Measurements from ENCODE around the gene ZSCAN21.

The ZSCAN21 gene

DNA sequence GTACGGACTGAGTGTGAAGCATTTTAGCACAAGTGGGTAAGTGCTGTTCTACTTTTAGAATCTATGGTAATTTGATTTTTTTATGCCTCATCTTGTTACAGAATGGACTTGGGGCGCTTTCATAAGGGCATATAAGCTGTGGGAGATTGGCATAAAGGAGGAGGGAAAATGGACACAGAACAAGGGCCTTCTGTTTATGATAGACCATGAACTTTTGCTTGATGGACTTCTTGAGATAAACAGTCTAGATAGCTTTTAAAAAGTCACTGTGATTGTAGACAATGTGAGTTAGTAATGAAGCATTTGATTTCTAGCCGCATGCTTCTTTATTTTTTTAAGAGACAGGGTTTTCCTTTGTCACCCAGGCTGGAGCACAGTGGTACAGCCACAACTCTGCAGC lies 2.0 kb downstream of the ZSCAN21 start:
- DNase-seq, result no peak
- no peaks in the 10 kb centered on the region for H3K9me3 Mint-ChIP-seq

GRCh38 chr7:100053215-100053614 lies 3.6 kb downstream of the ZSCAN21 start:
- peaks cover 2% of the 10 kb centered on the region for H3K36me3 Mint-ChIP-seq (ENCODE audit: low read depth)
- H3K27me3 Mint-ChIP-seq, result no peaks in the 10 kb centered on the region
- peaks cover 22% of the 10 kb centered on the region for H3K4me1 Mint-ChIP-seq
- H3K9me3 Mint-ChIP-seq, result no peaks in the 10 kb centered on the region
- no peak for DNase-seq
- ATAC-seq, result peak; percentile 6
- H3K27ac Mint-ChIP-seq, result no peak overlapping the region
- no peak overlapping the region for H3K4me3 Mint-ChIP-seq

More for the DNA sequence above, 2.0 kb downstream of the ZSCAN21 start:
- H3K27me3 Mint-ChIP-seq, result no peaks in the 10 kb centered on the region
- H3K4me3 Mint-ChIP-seq, result no peak overlapping the region
- no peak for ATAC-seq
- H3K27ac Mint-ChIP-seq, result peak overlapping the region; percentile 22
- no peaks in the 10 kb centered on the region for H3K36me3 Mint-ChIP-seq (ENCODE audit: low read depth)
- peaks cover 22% of the 10 kb centered on the region for H3K4me1 Mint-ChIP-seq

DNA sequence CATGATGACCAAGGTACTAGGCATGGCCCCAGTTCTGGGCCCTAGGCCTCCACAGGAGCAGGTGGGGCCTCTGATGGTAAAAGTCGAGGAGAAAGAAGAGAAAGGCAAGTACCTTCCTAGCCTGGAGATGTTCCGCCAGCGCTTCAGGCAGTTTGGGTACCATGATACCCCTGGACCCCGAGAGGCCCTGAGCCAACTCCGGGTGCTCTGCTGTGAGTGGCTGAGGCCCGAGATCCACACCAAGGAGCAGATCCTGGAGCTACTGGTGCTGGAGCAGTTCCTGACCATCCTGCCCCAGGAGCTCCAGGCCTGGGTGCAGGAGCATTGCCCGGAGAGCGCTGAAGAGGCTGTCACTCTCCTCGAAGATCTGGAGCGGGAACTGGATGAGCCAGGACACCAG lies 7.4 kb downstream of the ZSCAN21 start:
- no peak for DNase-seq
- no peaks in the 10 kb centered on the region for H3K4me1 Mint-ChIP-seq
- ATAC-seq, result no peak
- no peaks in the 10 kb centered on the region for H3K9me3 Mint-ChIP-seq
- no peak overlapping the region for H3K4me3 Mint-ChIP-seq
- no peaks in the 10 kb centered on the region for H3K27me3 Mint-ChIP-seq
- no peak overlapping the region for H3K27ac Mint-ChIP-seq
- H3K36me3 Mint-ChIP-seq (ENCODE audit: low read depth), result peaks cover 12% of the 10 kb centered on the region

DNA sequence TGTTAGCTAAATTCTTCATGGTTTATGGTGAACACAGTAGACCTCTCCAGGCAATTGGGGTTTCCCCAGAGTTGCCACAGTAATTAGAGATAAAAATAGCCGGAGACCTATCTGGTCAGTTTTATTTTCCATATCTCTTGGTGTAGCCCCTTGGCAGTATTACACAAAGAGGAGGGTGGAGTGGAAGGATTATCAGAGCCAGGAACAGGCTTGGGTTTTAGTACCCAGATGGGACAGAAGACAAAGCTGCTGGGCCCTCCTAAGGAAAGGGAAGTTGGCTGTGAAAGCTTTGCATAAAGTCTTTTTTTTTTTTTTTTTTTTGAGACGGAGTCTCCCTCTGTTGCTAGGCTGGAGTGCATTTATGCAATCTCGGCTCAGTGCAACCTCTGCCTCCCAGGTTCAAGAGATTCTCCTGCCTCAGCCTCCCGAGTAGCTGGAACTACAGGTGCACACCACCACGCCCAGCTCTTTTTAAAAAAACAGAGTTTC lies 9.7 kb downstream of the ZSCAN21 start:
- Mint-ChIP-seq H3K27ac (no peak overlapping the region), H3K27me3 (no peaks in the 10 kb centered on the region), H3K4me1 (no peaks in the 10 kb centered on the region), H3K9me3 (no peaks in the 10 kb centered on the region), H3K36me3 (ENCODE audit: low read depth) (peaks cover 16% of the 10 kb centered on the region), H3K4me3 (no peak overlapping the region)
- ATAC-seq, result no peak
- DNase-seq, result no peak

GRCh38 chr7:100061518-100062193 lies 12.1 kb downstream of the ZSCAN21 start:
- H3K27ac Mint-ChIP-seq, result no peak overlapping the region
- H3K4me1 Mint-ChIP-seq, result no peaks in the 10 kb centered on the region
- no peak for ATAC-seq
- H3K36me3 Mint-ChIP-seq (ENCODE audit: low read depth), result peaks cover 25% of the 10 kb centered on the region
- no peaks in the 10 kb centered on the region for H3K9me3 Mint-ChIP-seq
- no peaks in the 10 kb centered on the region for H3K27me3 Mint-ChIP-seq
- no peak for DNase-seq
- no peak overlapping the region for H3K4me3 Mint-ChIP-seq

DNA sequence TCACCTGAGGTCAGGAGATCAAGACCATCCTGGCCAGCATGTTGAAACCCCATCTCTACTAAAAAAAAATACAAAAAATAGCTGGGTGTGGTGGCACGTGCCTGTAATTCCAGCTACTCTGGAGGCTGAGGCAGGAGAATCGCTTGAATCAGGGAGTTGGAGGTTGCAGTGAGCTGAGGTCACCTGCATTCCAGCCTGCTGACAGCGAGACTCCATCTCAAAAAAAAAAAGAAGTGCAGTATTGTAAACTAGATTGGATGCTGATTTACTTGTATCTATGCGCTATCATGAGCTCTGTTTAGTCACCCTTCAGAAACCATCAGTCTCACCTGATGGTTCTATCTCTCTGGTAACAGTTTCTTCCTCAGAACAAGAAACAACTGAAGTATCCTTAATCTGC lies 13.8 kb downstream of the ZSCAN21 start:
- Mint-ChIP-seq H3K27me3 (no peaks in the 10 kb centered on the region), H3K4me3 (no peak overlapping the region), H3K27ac (no peak overlapping the region), H3K4me1 (no peaks in the 10 kb centered on the region), H3K36me3 (ENCODE audit: low read depth) (peaks cover 32% of the 10 kb centered on the region), H3K9me3 (no peaks in the 10 kb centered on the region)
- no peak for DNase-seq
- ATAC-seq, result no peak

DNA sequence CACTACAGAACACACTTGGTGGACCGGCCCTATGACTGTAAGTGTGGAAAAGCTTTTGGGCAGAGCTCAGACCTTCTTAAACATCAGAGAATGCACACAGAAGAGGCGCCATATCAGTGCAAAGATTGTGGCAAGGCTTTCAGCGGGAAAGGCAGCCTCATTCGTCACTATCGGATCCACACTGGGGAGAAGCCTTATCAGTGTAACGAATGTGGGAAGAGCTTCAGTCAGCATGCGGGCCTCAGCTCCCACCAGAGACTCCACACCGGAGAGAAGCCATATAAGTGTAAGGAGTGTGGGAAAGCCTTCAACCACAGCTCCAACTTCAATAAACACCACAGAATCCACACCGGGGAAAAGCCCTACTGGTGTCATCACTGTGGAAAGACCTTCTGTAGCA lies 14.6 kb downstream of the ZSCAN21 start:
- Mint-ChIP-seq H3K4me3 (no peak overlapping the region), H3K36me3 (ENCODE audit: low read depth) (peaks cover 33% of the 10 kb centered on the region), H3K9me3 (no peaks in the 10 kb centered on the region), H3K27me3 (no peaks in the 10 kb centered on the region), H3K27ac (no peak overlapping the region), H3K4me1 (no peaks in the 10 kb centered on the region)
- ATAC-seq (no peak), DNase-seq (no peak)

DNA sequence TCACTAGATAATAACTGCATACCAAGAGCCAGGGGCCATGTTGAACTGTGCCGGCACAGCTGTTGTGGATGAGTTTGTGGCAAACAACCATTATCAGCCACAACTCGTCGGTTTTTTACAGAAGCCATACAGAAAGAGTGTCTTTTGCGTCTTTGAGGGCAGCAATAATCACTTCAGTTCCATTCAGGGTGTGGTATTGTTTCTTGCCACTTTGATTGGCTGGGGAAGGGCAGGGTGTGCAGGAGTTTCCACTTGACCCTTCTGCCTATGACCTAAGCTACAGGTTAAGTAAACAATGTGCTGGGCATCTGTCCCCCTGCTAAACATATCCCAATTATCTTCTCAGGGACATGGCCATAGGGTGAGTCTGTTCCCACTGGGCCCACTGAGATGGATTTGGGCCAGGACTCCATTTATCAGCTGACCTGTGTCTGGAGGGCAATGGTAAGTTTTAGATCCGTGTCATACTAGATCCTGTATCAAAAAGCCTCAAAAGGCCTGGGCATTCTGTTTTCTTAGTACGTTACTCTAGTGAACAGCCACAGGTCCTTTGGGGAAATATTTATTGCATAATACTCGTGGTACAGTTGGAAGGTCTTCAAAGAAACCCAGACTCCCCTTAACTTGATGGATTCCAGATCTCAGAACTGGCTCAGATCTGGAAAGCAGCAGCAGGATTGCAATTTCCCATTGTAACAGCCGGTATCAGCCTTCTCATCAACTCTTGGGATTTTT lies 16.0 kb downstream of the ZSCAN21 start:
- H3K4me3 Mint-ChIP-seq, result no peak overlapping the region
- DNase-seq (no peak), ATAC-seq (no peak)
- H3K36me3 Mint-ChIP-seq (ENCODE audit: low read depth), result peaks cover 41% of the 10 kb centered on the region
- H3K4me1 Mint-ChIP-seq, result no peaks in the 10 kb centered on the region
- no peaks in the 10 kb centered on the region for H3K9me3 Mint-ChIP-seq
- no peaks in the 10 kb centered on the region for H3K27me3 Mint-ChIP-seq
- H3K27ac Mint-ChIP-seq, result no peak overlapping the region

- no peak overlapping the region for H3K27ac Mint-ChIP-seq
- no peaks in the 10 kb centered on the region for H3K4me1 Mint-ChIP-seq
- ATAC-seq, result no peak
- H3K4me3 Mint-ChIP-seq, result no peak overlapping the region
- H3K36me3 Mint-ChIP-seq (ENCODE audit: low read depth), result peaks cover 52% of the 10 kb centered on the region
- no peak for DNase-seq
- peaks cover 12% of the 10 kb centered on the region for H3K9me3 Mint-ChIP-seq
- no peaks in the 10 kb centered on the region for H3K27me3 Mint-ChIP-seq
These were observed 17.4 kb downstream of the ZSCAN21 start for GRCh38 chr7:100066953-100067352.

DNA sequence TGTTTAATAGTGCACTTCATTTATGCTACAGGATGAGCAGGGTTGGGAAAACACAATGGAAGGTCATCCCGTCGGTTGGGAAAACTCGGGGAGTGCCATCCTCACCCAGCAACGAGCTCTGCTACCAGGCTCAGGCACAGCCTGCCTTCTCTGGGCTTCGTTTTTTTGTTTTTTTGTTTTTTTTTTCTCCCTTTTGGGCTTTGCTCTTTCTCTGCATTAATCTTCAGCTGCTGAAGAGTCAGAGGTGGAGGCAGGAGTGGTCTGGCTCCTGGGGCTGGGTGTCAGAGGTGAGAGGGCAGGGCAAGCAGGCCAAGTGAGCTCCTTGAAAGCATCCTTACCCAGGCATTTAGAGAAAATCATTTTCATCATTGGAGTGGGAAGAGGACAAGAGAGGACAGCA lies 20.4 kb downstream of the ZSCAN21 start:
- Mint-ChIP-seq H3K4me1 (no peaks in the 10 kb centered on the region), H3K9me3 (peaks cover 23% of the 10 kb centered on the region), H3K36me3 (ENCODE audit: low read depth) (peaks cover 71% of the 10 kb centered on the region), H3K27me3 (no peaks in the 10 kb centered on the region), H3K27ac (no peak overlapping the region), H3K4me3 (no peak overlapping the region)
- DNase-seq, result no peak
- no peak for ATAC-seq

- no peak overlapping the region for H3K4me3 Mint-ChIP-seq
- H3K9me3 Mint-ChIP-seq, result peaks cover 23% of the 10 kb centered on the region
- H3K27me3 Mint-ChIP-seq, result no peaks in the 10 kb centered on the region
- H3K4me1 Mint-ChIP-seq, result no peaks in the 10 kb centered on the region
- peaks cover 81% of the 10 kb centered on the region for H3K36me3 Mint-ChIP-seq (ENCODE audit: low read depth)
- ATAC-seq, result no peak
- no peak for DNase-seq
- H3K27ac Mint-ChIP-seq, result no peak overlapping the region
These were observed 21.6 kb downstream of the ZSCAN21 start for GRCh38 chr7:100071018-100071723.

DNA sequence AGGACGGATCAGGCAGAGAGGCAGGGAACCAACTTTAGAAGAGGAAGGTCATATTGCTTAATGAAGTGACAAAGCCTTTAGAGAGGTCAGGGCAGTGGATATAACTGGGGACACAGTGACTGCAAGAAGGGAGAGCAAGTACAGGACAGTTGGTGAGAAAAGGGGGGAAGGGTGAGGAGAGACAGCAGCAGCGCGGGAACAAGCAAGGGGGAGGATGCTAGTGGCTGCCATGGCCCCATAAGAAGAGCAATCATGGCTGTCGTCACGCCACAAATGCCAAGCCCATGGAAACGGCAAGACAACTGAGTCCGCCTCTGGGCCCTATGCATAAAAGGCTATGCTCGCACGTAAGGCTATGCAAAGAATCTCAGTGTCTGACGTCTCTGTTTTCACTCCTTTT lies 22.9 kb downstream of the ZSCAN21 start:
- Mint-ChIP-seq H3K4me1 (no peaks in the 10 kb centered on the region), H3K4me3 (no peak overlapping the region), H3K36me3 (ENCODE audit: low read depth) (peaks cover 85% of the 10 kb centered on the region), H3K27ac (no peak overlapping the region), H3K27me3 (no peaks in the 10 kb centered on the region), H3K9me3 (peaks cover 23% of the 10 kb centered on the region)
- ATAC-seq (no peak), DNase-seq (no peak)

- no peak for DNase-seq
- H3K4me1 Mint-ChIP-seq, result peaks cover 7% of the 10 kb centered on the region
- H3K9me3 Mint-ChIP-seq, result peaks cover 23% of the 10 kb centered on the region
- peaks cover 78% of the 10 kb centered on the region for H3K36me3 Mint-ChIP-seq (ENCODE audit: low read depth)
- no peak for ATAC-seq
- H3K27ac Mint-ChIP-seq, result no peak overlapping the region
- no peak overlapping the region for H3K4me3 Mint-ChIP-seq
- no peaks in the 10 kb centered on the region for H3K27me3 Mint-ChIP-seq
These were observed 25.3 kb downstream of the ZSCAN21 start for GRCh38 chr7:100074841-100075240.

- Mint-ChIP-seq H3K9me3 (peaks cover 23% of the 10 kb centered on the region), H3K4me3 (no peak overlapping the region), H3K36me3 (ENCODE audit: low read depth) (peaks cover 72% of the 10 kb centered on the region), H3K27ac (no peak overlapping the region), H3K4me1 (peaks cover 13% of the 10 kb centered on the region), H3K27me3 (no peaks in the 10 kb centered on the region)
- no peak for ATAC-seq
- DNase-seq, result no peak
These were observed 25.8 kb downstream of the ZSCAN21 start for GRCh38 chr7:100075418-100075817.

- H3K27me3 Mint-ChIP-seq, result no peaks in the 10 kb centered on the region
These were observed 27.6 kb downstream of the ZSCAN21 start for GRCh38 chr7:100077205-100077604.

More at GRCh38 chr7:100077205-100077604, 27.6 kb downstream of the ZSCAN21 start:
- no peak overlapping the region for H3K4me3 Mint-ChIP-seq
- no peak overlapping the region for H3K27ac Mint-ChIP-seq
- DNase-seq (no peak), ATAC-seq (no peak)
- H3K36me3 Mint-ChIP-seq (ENCODE audit: low read depth), result peaks cover 59% of the 10 kb centered on the region
- H3K9me3 Mint-ChIP-seq, result peaks cover 8% of the 10 kb centered on the region
- H3K4me1 Mint-ChIP-seq, result peaks cover 24% of the 10 kb centered on the region

Measured in activated naive CD8-positive, alpha-beta T cell treated with anti-CD3 and anti-CD28 coated beads, Interleukin-2, amount 50 U/mL, for 24 hours (primary cell).